ENCODE results near the gene CDK17.

CDK17 gene

DNA sequence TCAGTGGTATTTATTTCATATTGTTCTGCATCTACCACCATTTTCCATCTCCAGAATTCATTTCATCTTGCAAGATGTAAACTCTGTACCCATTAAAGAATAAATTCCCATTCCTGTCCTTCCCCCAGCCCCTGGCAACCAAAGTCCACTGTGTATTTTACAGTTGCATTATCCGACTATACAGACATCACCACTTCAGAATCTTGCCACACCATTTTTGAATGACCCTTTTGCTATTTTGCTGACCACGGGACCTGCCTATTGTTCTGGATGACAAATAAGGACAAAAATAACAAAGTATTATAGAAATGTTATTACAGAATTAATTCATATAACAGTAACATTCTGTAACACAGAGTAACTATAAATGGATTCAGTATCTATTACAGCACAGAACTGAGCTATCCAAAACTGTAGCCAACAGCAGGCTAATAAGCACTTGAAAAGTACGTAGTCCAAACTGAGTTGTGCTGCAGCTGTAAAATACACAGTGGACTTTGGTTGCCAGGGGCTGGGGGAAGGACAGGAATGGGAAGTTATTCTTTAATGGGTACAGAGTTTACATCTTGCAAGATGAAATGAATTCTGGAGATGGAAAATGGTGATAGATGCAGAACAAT is 61.3 kb downstream of the CDK17 start:
- Histone ChIP-seq H3K79me2 (ENCODE audit: control insufficient read depth, insufficient read depth, low read length, unreplicated experiment) (peaks cover 78% of the 10 kb centered on the region), H2AFZ (ENCODE audit: low read length, unreplicated experiment) (no peak overlapping the region), H3K27ac (ENCODE audit: low read depth, low read length) (no peak overlapping the region)

DNA sequence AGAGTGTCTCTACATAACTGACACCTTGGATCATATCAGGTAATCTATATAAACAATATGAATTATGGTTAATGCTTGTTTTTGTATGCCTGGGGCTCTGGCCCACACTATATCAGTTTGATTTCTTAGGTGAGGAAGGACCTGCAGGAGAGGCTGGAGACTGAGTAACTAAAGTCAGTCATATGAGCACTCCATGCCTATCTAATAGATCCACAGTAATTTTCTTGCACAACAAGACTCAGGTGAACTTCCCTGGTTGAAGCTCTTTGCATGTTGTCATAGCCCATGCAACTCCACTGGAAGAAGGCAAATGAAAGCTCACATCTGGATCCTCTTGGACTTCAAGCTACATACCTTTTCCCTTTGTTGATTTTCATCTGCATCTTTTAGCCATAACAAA is 62.3 kb downstream of the CDK17 start:
- peaks cover 7% of the 10 kb centered on the region for H3K4me1 ChIP-seq (ENCODE audit: control insufficient read depth, insufficient read depth, low read length, unreplicated experiment)
- H3K36me3 ChIP-seq (ENCODE audit: insufficient read depth, low read length): peaks cover 14% of the 10 kb centered on the region
- no peak overlapping the region for H2AFZ ChIP-seq (ENCODE audit: low read length, unreplicated experiment)
- H3K79me2 ChIP-seq (ENCODE audit: control insufficient read depth, insufficient read depth, low read length, unreplicated experiment): peaks cover 74% of the 10 kb centered on the region
- no peaks in the 10 kb centered on the region for H3K27me3 ChIP-seq (ENCODE audit: insufficient read depth, low read length)
- H3K27ac ChIP-seq (ENCODE audit: low read depth, low read length): no peak overlapping the region
- no peak overlapping the region for H3K4me3 ChIP-seq (ENCODE audit: low read depth, low read length)

More for the DNA sequence above, 61.3 kb downstream of the CDK17 start:
- peaks cover 15% of the 10 kb centered on the region for H3K36me3 ChIP-seq (ENCODE audit: insufficient read depth, low read length)
- peaks cover 7% of the 10 kb centered on the region for H3K4me1 ChIP-seq (ENCODE audit: control insufficient read depth, insufficient read depth, low read length, unreplicated experiment)
- H3K27me3 ChIP-seq (ENCODE audit: insufficient read depth, low read length): no peaks in the 10 kb centered on the region
- H3K4me3 ChIP-seq (ENCODE audit: low read depth, low read length): no peak overlapping the region

- H2AFZ ChIP-seq (ENCODE audit: low read length, unreplicated experiment): no peak overlapping the region
- H3K79me2 ChIP-seq (ENCODE audit: control insufficient read depth, insufficient read depth, low read length, unreplicated experiment): peaks cover 74% of the 10 kb centered on the region
- no peak overlapping the region for H3K27ac ChIP-seq (ENCODE audit: low read depth, low read length)
- peaks cover 7% of the 10 kb centered on the region for H3K4me1 ChIP-seq (ENCODE audit: control insufficient read depth, insufficient read depth, low read length, unreplicated experiment)
- no peak overlapping the region for H3K4me3 ChIP-seq (ENCODE audit: low read depth, low read length)
- H3K27me3 ChIP-seq (ENCODE audit: insufficient read depth, low read length): no peaks in the 10 kb centered on the region
- H3K36me3 ChIP-seq (ENCODE audit: insufficient read depth, low read length): peaks cover 24% of the 10 kb centered on the region
These were observed 63.8 kb downstream of the CDK17 start for GRCh38 chr12:96336489-96336888.

DNA sequence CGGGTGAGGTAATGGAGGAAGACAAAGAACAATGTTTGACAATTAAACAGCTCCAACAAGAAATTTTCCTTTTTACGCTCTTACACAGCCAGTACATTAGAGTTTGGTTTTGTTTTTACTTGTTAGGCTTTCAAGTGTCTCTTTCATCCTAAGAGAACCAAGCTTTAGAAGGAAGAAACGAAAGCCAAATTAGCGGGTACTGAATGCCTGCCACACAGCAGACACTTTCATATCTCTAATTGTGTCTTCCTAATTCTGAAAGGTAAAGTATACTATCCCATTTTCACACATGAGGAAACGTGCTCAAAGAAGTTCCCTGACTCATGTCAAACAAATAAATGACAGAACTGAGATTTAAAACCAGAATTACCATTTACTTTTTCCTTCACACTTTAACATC is 65.0 kb downstream of the CDK17 start:
- Histone ChIP-seq H2AFZ (ENCODE audit: low read length, unreplicated experiment) (no peak overlapping the region), H3K4me3 (ENCODE audit: low read depth, low read length) (no peak overlapping the region), H3K27ac (ENCODE audit: low read depth, low read length) (no peak overlapping the region), H3K36me3 (ENCODE audit: insufficient read depth, low read length) (peaks cover 27% of the 10 kb centered on the region), H3K4me1 (ENCODE audit: control insufficient read depth, insufficient read depth, low read length, unreplicated experiment) (peaks cover 7% of the 10 kb centered on the region), H3K79me2 (ENCODE audit: control insufficient read depth, insufficient read depth, low read length, unreplicated experiment) (peaks cover 73% of the 10 kb centered on the region), H3K27me3 (ENCODE audit: insufficient read depth, low read length) (no peaks in the 10 kb centered on the region)

GRCh38 chr12:96334502-96334901 is 65.7 kb downstream of the CDK17 start:
- peaks cover 27% of the 10 kb centered on the region for H3K36me3 ChIP-seq (ENCODE audit: insufficient read depth, low read length)
- H3K27me3 ChIP-seq (ENCODE audit: insufficient read depth, low read length): no peaks in the 10 kb centered on the region
- H2AFZ ChIP-seq (ENCODE audit: low read length, unreplicated experiment): no peak overlapping the region
- no peak overlapping the region for H3K27ac ChIP-seq (ENCODE audit: low read depth, low read length)
- peaks cover 7% of the 10 kb centered on the region for H3K4me1 ChIP-seq (ENCODE audit: control insufficient read depth, insufficient read depth, low read length, unreplicated experiment)
- H3K4me3 ChIP-seq (ENCODE audit: low read depth, low read length): no peak overlapping the region
- H3K79me2 ChIP-seq (ENCODE audit: control insufficient read depth, insufficient read depth, low read length, unreplicated experiment): peaks cover 77% of the 10 kb centered on the region

GRCh38 chr12:96329545-96329944 is 70.7 kb downstream of the CDK17 start:
- H3K27me3 ChIP-seq (ENCODE audit: insufficient read depth, low read length): no peaks in the 10 kb centered on the region
- no peak overlapping the region for H2AFZ ChIP-seq (ENCODE audit: low read length, unreplicated experiment)
- no peak overlapping the region for H3K4me3 ChIP-seq (ENCODE audit: low read depth, low read length)
- H3K79me2 ChIP-seq (ENCODE audit: control insufficient read depth, insufficient read depth, low read length, unreplicated experiment): peaks cover 78% of the 10 kb centered on the region
- H3K4me1 ChIP-seq (ENCODE audit: control insufficient read depth, insufficient read depth, low read length, unreplicated experiment): peaks cover 2% of the 10 kb centered on the region
- H3K27ac ChIP-seq (ENCODE audit: low read depth, low read length): no peak overlapping the region
- peaks cover 20% of the 10 kb centered on the region; the same call in 1 of the 2 replicates for H3K36me3 ChIP-seq (ENCODE audit: insufficient read depth, low read length)

DNA sequence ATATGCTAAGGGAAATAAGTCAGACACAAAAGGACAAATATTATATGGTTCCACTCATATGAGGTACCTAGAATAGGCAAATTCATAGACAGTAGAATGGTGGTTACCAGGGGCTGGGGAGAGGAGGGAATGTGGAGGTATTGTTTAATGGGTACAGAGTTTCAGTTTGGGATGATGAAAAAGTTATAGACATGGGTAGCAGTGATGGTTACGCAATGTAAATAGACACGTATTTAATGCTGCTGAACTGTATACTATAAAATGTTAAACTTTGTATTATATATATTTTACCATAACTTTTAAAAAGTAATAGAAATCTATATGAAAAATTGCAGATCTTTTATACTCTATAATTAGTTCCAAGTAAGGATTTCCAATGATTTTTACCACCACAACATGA is 71.2 kb downstream of the CDK17 start:
- Histone ChIP-seq H3K79me2 (ENCODE audit: control insufficient read depth, insufficient read depth, low read length, unreplicated experiment) (peaks cover 80% of the 10 kb centered on the region), H3K27ac (ENCODE audit: low read depth, low read length) (no peak overlapping the region), H3K36me3 (ENCODE audit: insufficient read depth, low read length) (peaks cover 19% of the 10 kb centered on the region; the same call in 1 of the 2 replicates), H3K27me3 (ENCODE audit: insufficient read depth, low read length) (no peaks in the 10 kb centered on the region), H3K4me3 (ENCODE audit: low read depth, low read length) (no peak overlapping the region), H2AFZ (ENCODE audit: low read length, unreplicated experiment) (no peak overlapping the region), H3K4me1 (ENCODE audit: control insufficient read depth, insufficient read depth, low read length, unreplicated experiment) (no peaks in the 10 kb centered on the region)

GRCh38 chr12:96327889-96328288 is 72.3 kb downstream of the CDK17 start:
- Histone ChIP-seq H3K4me1 (ENCODE audit: control insufficient read depth, insufficient read depth, low read length, unreplicated experiment) (no peaks in the 10 kb centered on the region), H3K79me2 (ENCODE audit: control insufficient read depth, insufficient read depth, low read length, unreplicated experiment) (peaks cover 80% of the 10 kb centered on the region), H3K27ac (ENCODE audit: low read depth, low read length) (no peak overlapping the region), H2AFZ (ENCODE audit: low read length, unreplicated experiment) (no peak overlapping the region), H3K36me3 (ENCODE audit: insufficient read depth, low read length) (peaks cover 24% of the 10 kb centered on the region), H3K4me3 (ENCODE audit: low read depth, low read length) (no peak overlapping the region), H3K27me3 (ENCODE audit: insufficient read depth, low read length) (no peaks in the 10 kb centered on the region)

GRCh38 chr12:96327346-96327745 is 72.9 kb downstream of the CDK17 start:
- no peak overlapping the region for H3K4me3 ChIP-seq (ENCODE audit: low read depth, low read length)
- H3K36me3 ChIP-seq (ENCODE audit: insufficient read depth, low read length): peaks cover 24% of the 10 kb centered on the region
- H3K79me2 ChIP-seq (ENCODE audit: control insufficient read depth, insufficient read depth, low read length, unreplicated experiment): peaks cover 80% of the 10 kb centered on the region
- no peaks in the 10 kb centered on the region for H3K27me3 ChIP-seq (ENCODE audit: insufficient read depth, low read length)
- H3K27ac ChIP-seq (ENCODE audit: low read depth, low read length): no peak overlapping the region
- H2AFZ ChIP-seq (ENCODE audit: low read length, unreplicated experiment): no peak overlapping the region
- no peaks in the 10 kb centered on the region for H3K4me1 ChIP-seq (ENCODE audit: control insufficient read depth, insufficient read depth, low read length, unreplicated experiment)

- H3K4me3 ChIP-seq (ENCODE audit: low read depth, low read length): no peak overlapping the region
These were observed 73.5 kb downstream of the CDK17 start for GRCh38 chr12:96326628-96327227.

DNA sequence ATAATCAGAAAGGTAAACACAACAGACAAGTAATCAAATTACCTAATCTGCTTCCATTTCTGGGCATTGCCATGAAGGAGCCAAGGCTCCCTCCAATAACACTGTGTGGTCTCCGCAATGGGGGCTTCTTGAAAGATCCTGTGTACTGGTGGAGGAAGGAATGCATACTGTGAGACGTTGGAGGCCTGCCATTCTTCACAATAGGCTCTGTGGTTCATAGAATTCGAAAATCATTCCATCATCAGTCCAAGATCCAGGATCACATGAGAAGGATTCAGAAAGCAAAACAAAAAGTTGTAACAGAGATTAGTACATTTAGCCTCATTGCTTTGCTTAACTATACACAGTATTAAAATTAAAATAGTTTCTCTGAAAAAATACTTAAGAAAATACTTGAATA is 76.3 kb downstream of the CDK17 start:
- Histone ChIP-seq H2AFZ (ENCODE audit: low read length, unreplicated experiment) (no peak overlapping the region), H3K4me1 (ENCODE audit: control insufficient read depth, insufficient read depth, low read length, unreplicated experiment) (no peaks in the 10 kb centered on the region), H3K79me2 (ENCODE audit: control insufficient read depth, insufficient read depth, low read length, unreplicated experiment) (peaks cover 56% of the 10 kb centered on the region), H3K27ac (ENCODE audit: low read depth, low read length) (no peak overlapping the region), H3K4me3 (ENCODE audit: low read depth, low read length) (no peak overlapping the region), H3K36me3 (ENCODE audit: insufficient read depth, low read length) (peaks cover 20% of the 10 kb centered on the region), H3K27me3 (ENCODE audit: insufficient read depth, low read length) (no peaks in the 10 kb centered on the region)

More at GRCh38 chr12:96326628-96327227, 73.5 kb downstream of the CDK17 start:
- H3K79me2 ChIP-seq (ENCODE audit: control insufficient read depth, insufficient read depth, low read length, unreplicated experiment): peaks cover 80% of the 10 kb centered on the region
- H3K27ac ChIP-seq (ENCODE audit: low read depth, low read length): no peak overlapping the region
- no peak overlapping the region for H2AFZ ChIP-seq (ENCODE audit: low read length, unreplicated experiment)
- no peaks in the 10 kb centered on the region for H3K4me1 ChIP-seq (ENCODE audit: control insufficient read depth, insufficient read depth, low read length, unreplicated experiment)
- peaks cover 24% of the 10 kb centered on the region for H3K36me3 ChIP-seq (ENCODE audit: insufficient read depth, low read length)
- no peaks in the 10 kb centered on the region for H3K27me3 ChIP-seq (ENCODE audit: insufficient read depth, low read length)
